Peyer's patch (tissue), 4 donors: Measurements from ENCODE around the gene KIF9. TPM values are rescaled to one million over a fixed set of nuclear protein-coding genes. Genes with fewer than 3 reads are reported as not detected.
A peak's percentile ranks its signal among the peaks of the same experiment; 100 is the strongest.

Experiments
- DNase-seq, 3 donors: peaks; one replicate each; pipeline ENCODE4 v3.0.0-alpha.2; 2017 to 2019
- H3K27ac ChIP-seq, 4 donors: fragments of 200-600 bp; sonication (generic); one replicate each; pipeline ENCODE4 v1.5.1; 2016 to 2019
- H3K27me3 ChIP-seq, 2 donors: fragments of 200-600 bp; sonication (generic); one replicate each; pipeline ENCODE4 v1.5.1; 2019
- H3K36me3 ChIP-seq, 3 donors: fragments of 200-600 bp; sonication (generic); one replicate each; pipeline ENCODE4 v1.5.1; 2016 to 2019
- H3K4me1 ChIP-seq, 4 donors: fragments of 200-600 bp; sonication (generic); one replicate each; pipeline ENCODE4 v1.5.1; 2016 to 2019
- H3K4me3 ChIP-seq, 4 donors: fragments of 200-600 bp; sonication (generic); 1 replicate in 3 of 4; 2 replicates in 1 of 4; pipeline ENCODE4 v1.5.1; 2016 to 2019; ENCODE audit warnings: mild to moderate bottlenecking in 1 of 4
- H3K9me3 ChIP-seq, 4 donors: fragments of 200-600 bp; sonication (generic); one replicate each; pipeline ENCODE4 v1.5.1; 2016 to 2019; ENCODE audit warnings: mild to moderate bottlenecking in 1 of 4
- CTCF ChIP-seq, 6 experiments: fragments of 450-650 bp in 4 of 6; fragments of 200-600 bp in 2 of 6; sonication (generic) in 1 of 6; IDR thresholded peaks; one replicate each; pipeline ENCODE4 v1.5.1; 2017 to 2019; ENCODE audit warnings: antibody characterized with exemption in 6 of 6, mild to moderate bottlenecking in 3 of 6, moderate library complexity in 1 of 6
- POLR2A ChIP-seq, 2 donors: fragments of 450-650 bp; IDR thresholded peaks; one replicate each; pipeline ENCODE4 v1.5.1; 2017; ENCODE audit warnings: antibody characterized with exemption in 2 of 2, mild to moderate bottlenecking in 2 of 2, moderate library complexity in 2 of 2
- total RNA-seq, 4 donors: library from RNA; depleted of rRNA; stranded (reverse); fragments of >200 nt; gene quantifications; one replicate each; pipeline ENCODE4 v1.1.0, GENCODE V29; 2016

The KIF9 gene, protein sequence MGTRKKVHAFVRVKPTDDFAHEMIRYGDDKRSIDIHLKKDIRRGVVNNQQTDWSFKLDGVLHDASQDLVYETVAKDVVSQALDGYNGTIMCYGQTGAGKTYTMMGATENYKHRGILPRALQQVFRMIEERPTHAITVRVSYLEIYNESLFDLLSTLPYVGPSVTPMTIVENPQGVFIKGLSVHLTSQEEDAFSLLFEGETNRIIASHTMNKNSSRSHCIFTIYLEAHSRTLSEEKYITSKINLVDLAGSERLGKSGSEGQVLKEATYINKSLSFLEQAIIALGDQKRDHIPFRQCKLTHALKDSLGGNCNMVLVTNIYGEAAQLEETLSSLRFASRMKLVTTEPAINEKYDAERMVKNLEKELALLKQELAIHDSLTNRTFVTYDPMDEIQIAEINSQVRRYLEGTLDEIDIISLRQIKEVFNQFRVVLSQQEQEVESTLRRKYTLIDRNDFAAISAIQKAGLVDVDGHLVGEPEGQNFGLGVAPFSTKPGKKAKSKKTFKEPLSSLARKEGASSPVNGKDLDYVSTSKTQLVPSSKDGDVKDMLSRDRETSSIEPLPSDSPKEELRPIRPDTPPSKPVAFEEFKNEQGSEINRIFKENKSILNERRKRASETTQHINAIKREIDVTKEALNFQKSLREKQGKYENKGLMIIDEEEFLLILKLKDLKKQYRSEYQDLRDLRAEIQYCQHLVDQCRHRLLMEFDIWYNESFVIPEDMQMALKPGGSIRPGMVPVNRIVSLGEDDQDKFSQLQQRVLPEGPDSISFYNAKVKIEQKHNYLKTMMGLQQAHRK
- 10 to 100 TPM in 2 of 4 donors, 1 to 10 TPM in 2; 6.9 to 44.6 (median 10.8) TPM for total RNA-seq

- TF ChIP-seq CTCF (IDR thresholded peaks at IDR 0.05) (peak in 1 of 6 experiments; percentile 8), POLR2A (IDR thresholded peaks at IDR 0.05) (peak; percentile 71 to 76)
- peak within 1 kb of the TSS; percentile 86 to 95 (median 90) for H3K27ac ChIP-seq
- H3K9me3 ChIP-seq, result no peaks in the 10 kb centered on the region
- peak; percentile 95 to 98 (median 97) for DNase-seq
- H3K36me3 ChIP-seq, result peaks cover 0 to 5% (median 0%) of the 10 kb centered on the region in 3 donors
- peaks cover 0 to 22% (median 10%) of the 10 kb centered on the region in 4 donors for H3K4me1 ChIP-seq
- no peaks in the 10 kb centered on the region for H3K27me3 ChIP-seq
- H3K4me3 ChIP-seq, result peak within 1 kb of the TSS; percentile 62 to 83 (median 75)
Observed at GRCh38 chr3:47282424-47283192, at the start of gene KIF9, which contains the start of gene KLHL18. TSS of gene KIF9 (minus strand) at chr3:47282799. CDS start at chr3:47277374, 5,425 bp downstream. TSS of gene KLHL18 (plus strand) at chr3:47282944. CDS start at chr3:47282966, 22 bp downstream.

DNA sequence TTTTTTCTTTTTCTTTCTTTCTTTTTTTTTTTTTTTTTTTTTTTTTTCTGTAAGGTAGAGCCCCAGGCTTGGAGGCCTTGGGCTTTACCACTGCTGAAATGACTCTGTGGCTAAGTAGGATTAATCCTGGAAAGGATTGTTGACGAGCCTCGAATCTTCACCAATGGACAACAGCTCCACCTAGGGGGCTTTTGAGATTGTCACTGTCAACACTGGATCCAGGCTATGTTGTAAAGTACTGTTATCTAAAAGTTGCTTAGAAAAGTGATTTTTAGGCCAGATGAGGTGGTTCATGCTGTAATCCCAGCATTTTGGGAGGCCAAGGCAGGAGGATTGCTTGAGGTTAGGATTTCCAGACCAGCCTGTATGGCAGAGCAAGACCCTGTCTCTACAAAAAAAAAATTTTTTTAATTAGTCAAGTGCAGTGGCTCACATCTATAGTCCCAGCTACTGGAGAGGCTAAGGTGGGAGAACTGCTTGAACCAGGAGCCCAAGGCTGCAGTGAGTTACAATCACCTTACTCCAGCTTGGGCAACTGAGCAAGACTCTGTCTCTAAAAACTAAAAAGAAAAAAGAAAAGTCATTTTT lies 41.8 kb upstream of the KIF9 start:
- no peak overlapping the region for H3K4me3 ChIP-seq
- H3K27ac ChIP-seq, result no peak overlapping the region
- no peaks in the 10 kb centered on the region for H3K4me1 ChIP-seq
- H3K27me3 ChIP-seq, result no peaks in the 10 kb centered on the region
- peak in 2 of 3 donors; percentile 52 to 78 for DNase-seq
- peaks cover 0 to 59% (median 0%) of the 10 kb centered on the region in 3 donors for H3K36me3 ChIP-seq
- H3K9me3 ChIP-seq, result no peaks in the 10 kb centered on the region
- TF ChIP-seq POLR2A (IDR thresholded peaks at IDR 0.05), result no peak
- peak; percentile 11 to 83 (median 73) for TF ChIP-seq CTCF (IDR thresholded peaks at IDR 0.05)

- H3K4me1 ChIP-seq, result peaks cover 0 to 6% (median 0%) of the 10 kb centered on the region in 4 donors
- TF ChIP-seq CTCF (IDR thresholded peaks at IDR 0.05) (no peak), POLR2A (IDR thresholded peaks at IDR 0.05) (no peak)
- peaks cover 0 to 56% (median 0%) of the 10 kb centered on the region in 3 donors for H3K36me3 ChIP-seq
- no peaks in the 10 kb centered on the region for H3K9me3 ChIP-seq
- H3K27me3 ChIP-seq, result no peaks in the 10 kb centered on the region
- DNase-seq, result peak in 1 of 3 donors; percentile 39
- no peak overlapping the region for H3K4me3 ChIP-seq
- H3K27ac ChIP-seq, result no peak overlapping the region
Observed at GRCh38 chr3:47323431-47324277, 41.1 kb upstream of the KIF9 start.

- Histone ChIP-seq H3K4me3 (no peak overlapping the region), H3K27ac (no peak overlapping the region), H3K27me3 (no peaks in the 10 kb centered on the region), H3K36me3 (peaks cover 0 to 36% (median 0%) of the 10 kb centered on the region in 3 donors), H3K4me1 (peaks cover 0 to 8% (median 0%) of the 10 kb centered on the region in 4 donors), H3K9me3 (no peaks in the 10 kb centered on the region)
- no peak for TF ChIP-seq CTCF (IDR thresholded peaks at IDR 0.05)
- no peak for TF ChIP-seq POLR2A (IDR thresholded peaks at IDR 0.05)
- DNase-seq, result no peak
Observed at GRCh38 chr3:47319956-47320355, 37.4 kb upstream of the KIF9 start.
